SK-N-SH (cell line): ENCODE measurements around the gene CHRNG. TPM values are rescaled to one million over a fixed set of nuclear protein-coding genes. Genes with fewer than 3 reads are reported as not detected.

Experiments used
- CTCF ChIA-PET: fragments of 300-600, 350-600 bp; formaldehyde crosslinking; extraction: SDS; loops from one replicate; lab custom pipeline; 2021; lab: Yijun Ruan, JAX
- POLR2A ChIA-PET: fragments of 350-600 bp; sonication (Branson Sonifier 250); formaldehyde crosslinking; extraction: SDS; loops from one replicate; lab custom pipeline; 2020; ENCODE audit warnings: antibody characterized with exemption, inconsistent platforms; lab: Yijun Ruan, JAX
- DNase-seq: peaks from one replicate; pipeline ENCODE4 v3.0.0; 2012
- H2AFZ ChIP-seq: fragments of 200-600 bp; sonication (generic); 2 replicates; pipeline ENCODE4 v1.8.1; 2016; ENCODE audit warnings: antibody characterized with exemption, mild to moderate bottlenecking, low read depth
- H3F3A ChIP-seq: fragments of 200-600 bp; sonication (generic); replicated peaks from 2 replicates; pipeline ENCODE3; 2016; ENCODE audit warnings: antibody characterized with exemption, mild to moderate bottlenecking; ENCODE audit not compliant: insufficient read depth
- H3K27ac ChIP-seq, 2 experiments: fragments of 200-500 bp in 1 of 2; fragments of 200-600 bp in 1 of 2; sonication (Bioruptor generic) in 1 of 2; sonication (generic), shearing (Covaris generic) in 1 of 2; 2 replicates each; pipeline versions ENCODE4 v1.5.1 to v1.6.1; 2014 to 2016; ENCODE audit warnings: low read depth in 2 of 2, inconsistent platforms in 1 of 2, low read length in 1 of 2, mild to moderate bottlenecking in 1 of 2, mixed read lengths in 1 of 2
- H3K27me3 ChIP-seq: fragments of 200-600 bp; sonication (generic), shearing (Covaris generic); 2 replicates; pipeline ENCODE4 v1.6.1; 2016; ENCODE audit warnings: mixed run types; ENCODE audit not compliant: insufficient read depth
- H3K36me3 ChIP-seq, 2 experiments: fragments of 200-500 bp in 1 of 2; fragments of 200-600 bp in 1 of 2; sonication (Bioruptor generic) in 1 of 2; sonication (generic) in 1 of 2; replicated peaks in 1 of 2; 2 replicates each; pipeline versions ENCODE3 to v1.5.1; 2014 to 2016; ENCODE audit warnings: low read length in 1 of 2, mild to moderate bottlenecking in 1 of 2; ENCODE audit not compliant: insufficient read depth in 2 of 2, control insufficient read depth in 1 of 2
- H3K4me1 ChIP-seq, 2 experiments: fragments of 200-500 bp in 1 of 2; fragments of 200-600 bp in 1 of 2; sonication (Bioruptor generic) in 1 of 2; sonication (generic), shearing (Covaris generic) in 1 of 2; 2 replicates each; pipeline versions ENCODE4 v1.5.1 to v1.6.1; 2014 to 2016; ENCODE audit warnings: low read depth in 1 of 2, low read length in 1 of 2, mixed run types in 1 of 2; ENCODE audit not compliant: insufficient read depth in 2 of 2, control insufficient read depth in 1 of 2
- H3K4me2 ChIP-seq: fragments of 200-600 bp; sonication (generic), shearing (Covaris generic); 2 replicates; pipeline ENCODE4 v1.6.1; 2017; ENCODE audit warnings: mixed run types
- H3K4me3 ChIP-seq, 2 experiments: fragments of 200-500 bp in 1 of 2; fragments of 200-600 bp in 1 of 2; sonication (Bioruptor generic) in 1 of 2; sonication (generic), shearing (Covaris generic) in 1 of 2; 2 replicates each; pipeline versions ENCODE4 v1.5.1 to v1.8.1; 2014 to 2016; ENCODE audit warnings: low read depth in 2 of 2, inconsistent platforms in 1 of 2, low read length in 1 of 2, mild to moderate bottlenecking in 1 of 2, mixed read lengths in 1 of 2, moderate library complexity in 1 of 2
- H3K79me2 ChIP-seq: fragments of 200-600 bp; sonication (generic); 2 replicates; pipeline ENCODE4 v1.8.1; 2017; ENCODE audit warnings: mild to moderate bottlenecking; ENCODE audit not compliant: insufficient read depth
- H3K9ac ChIP-seq: fragments of 200-600 bp; sonication (generic); 2 replicates; pipeline ENCODE4 v1.6.1; 2017; ENCODE audit warnings: mixed run types
- H3K9me2 ChIP-seq: fragments of 200-600 bp; sonication (generic); 2 replicates; pipeline ENCODE4 v1.6.1; 2017; ENCODE audit warnings: mixed run types
- H3K9me3 ChIP-seq: fragments of 200-600 bp; sonication (generic); 2 replicates; pipeline ENCODE4 v1.6.1; 2017; ENCODE audit warnings: mixed run types, mild to moderate bottlenecking, moderate library complexity
- H4K20me1 ChIP-seq: fragments of 200-600 bp; sonication (generic); 2 replicates; pipeline ENCODE4 v1.6.1; 2017; ENCODE audit warnings: mild to moderate bottlenecking, mixed run types; ENCODE audit not compliant: insufficient read depth
- CHD2 ChIP-seq: fragments of 150-350 bp; IDR thresholded peaks from 2 replicates; pipeline ENCODE4 v1.6.1; 2018; ENCODE audit warnings: low read length; ENCODE audit not compliant: partially characterized antibody
- CTCF ChIP-seq: fragments of 200-600 bp; sonication (generic); IDR thresholded peaks from 2 replicates; pipeline ENCODE4 v1.6.1; 2017; ENCODE audit warnings: antibody characterized with exemption, mild to moderate bottlenecking, moderate library complexity
- EP300 ChIP-seq, 2 experiments: IDR thresholded peaks; 2 replicates each; pipeline versions ENCODE4 v1.4.0 to v1.6.1; 2012; ENCODE audit warnings: borderline replicate concordance in 1 of 2, low read depth in 1 of 2, low read length in 1 of 2
- FOSL2 ChIP-seq: IDR thresholded peaks from 2 replicates; pipeline ENCODE4 v1.4.0; 2012; ENCODE audit warnings: low read depth, mild to moderate bottlenecking, moderate library complexity, borderline replicate concordance
- JUND ChIP-seq: IDR thresholded peaks from 2 replicates; pipeline ENCODE4 v1.4.0; 2012
- MAX ChIP-seq: IDR thresholded peaks from 2 replicates; pipeline ENCODE4 v1.4.0; 2012; ENCODE audit warnings: low read depth
- MXI1 ChIP-seq: IDR thresholded peaks from 2 replicates; pipeline ENCODE4 v1.6.1; 2012; ENCODE audit warnings: mild to moderate bottlenecking, low read depth, low read length, improper control_type of control experiment
- NRF1 ChIP-seq: IDR thresholded peaks from 2 replicates; pipeline ENCODE4 v1.6.1; 2012; ENCODE audit warnings: low read depth, mild to moderate bottlenecking, low read length
- PBX3 ChIP-seq: IDR thresholded peaks from 2 replicates; pipeline ENCODE4; 2012
- RCOR1 ChIP-seq: fragments of 150-350 bp; IDR thresholded peaks from 2 replicates; pipeline ENCODE4 v1.6.1; 2017; ENCODE audit warnings: antibody characterized with exemption, low read length
- RFX5 ChIP-seq: IDR thresholded peaks from 2 replicates; pipeline ENCODE4 v1.6.1; 2012; ENCODE audit warnings: mild to moderate bottlenecking, improper control_type of control experiment, low read length
- RXRA ChIP-seq: IDR thresholded peaks from 2 replicates; pipeline ENCODE4 v1.4.0; 2012; ENCODE audit warnings: low read depth, mild to moderate bottlenecking, borderline replicate concordance
- SMC3 ChIP-seq: IDR thresholded peaks from 2 replicates; pipeline ENCODE4 v1.6.1; 2012; ENCODE audit warnings: low read depth, low read length, improper control_type of control experiment
- TAF1 ChIP-seq: IDR thresholded peaks from 2 replicates; pipeline ENCODE4 v1.6.1; 2012; ENCODE audit warnings: low read depth, mild to moderate bottlenecking, low read length, moderate library complexity, borderline replicate concordance
- TCF12 ChIP-seq: IDR thresholded peaks from 2 replicates; pipeline ENCODE4 v1.4.0; 2012
- TEAD4 ChIP-seq: IDR thresholded peaks from 2 replicates; pipeline ENCODE4 v1.4.0; 2012; ENCODE audit warnings: mild to moderate bottlenecking, borderline replicate concordance; ENCODE audit not compliant: insufficient read depth
- USF2 ChIP-seq: fragments of 150-350 bp; IDR thresholded peaks from 2 replicates; pipeline ENCODE4 v1.6.1; 2017; ENCODE audit warnings: antibody characterized with exemption, low read length, low read depth, borderline replicate concordance
- YY1 ChIP-seq: IDR thresholded peaks from 2 replicates; pipeline ENCODE4 v1.4.0; 2012; ENCODE audit warnings: low read depth, mild to moderate bottlenecking
- ZBTB33 ChIP-seq: IDR thresholded peaks from 2 replicates; pipeline ENCODE4 v1.4.0; 2012; ENCODE audit warnings: low read depth, borderline replicate concordance
- WGBS: methylation state at CpG from one replicate; pipeline ENCODE4 v1.1.6; 2017; ENCODE audit warnings: low lambda C conversion rate; 5-methylcytosine and 5-hydroxymethylcytosine counted together
- polyA plus RNA-seq, 3 experiments: library from polyadenylated mRNA; depleted of rRNA; stranded (reverse); fragments of >200 nt; gene quantifications; 2 replicates each; pipeline ENCODE4 v1.2.3, GENCODE V29; 2012

The CHRNG gene
- polyA plus RNA-seq, 1 of the 3 experiments (the other 2 are of a cell fraction): not detected

GRCh38 chr2:232543928-232544631 is 4.6 kb downstream of the CHRNG start:
- Histone ChIP-seq H3K4me2 (no peak overlapping the region), H3K79me2 (peaks cover 29% of the 10 kb centered on the region), H3K27me3 (no peaks in the 10 kb centered on the region), H3K9ac (no peak overlapping the region), H3K4me1 (no peaks in the 10 kb centered on the region; a peak in 1 of 4 replicates), H3K9me3 (no peaks in the 10 kb centered on the region), H2AFZ (no peak overlapping the region), H3F3A (no peaks in the 10 kb centered on the region), H3K4me3 (no peak overlapping the region), H3K27ac (no peak overlapping the region), H3K9me2 (no peaks in the 10 kb centered on the region), H3K36me3 (peaks cover 2 to 5% of the 10 kb centered on the region in 2 experiments), H4K20me1 (no peaks in the 10 kb centered on the region)
- TF ChIP-seq ZBTB33 (no peak), MXI1 (no peak), PBX3 (no peak), SMC3 (no peak), RFX5 (no peak), USF2 (no peak), CHD2 (no peak), TCF12 (no peak), RCOR1 (no peak), NRF1 (no peak), YY1 (no peak), EP300 (IDR thresholded peaks at IDR 0.05; ENCODE audit: borderline replicate concordance in 1 of 2, low read depth in 1 of 2, low read length in 1 of 2) (no peak), FOSL2 (no peak), MAX (no peak), RXRA (no peak), CTCF (no peak), TEAD4 (no peak), TAF1 (no peak), JUND (no peak)
- WGBS: 88% methylated on average over 15 of the region's 19 CpGs
- CTCF ChIA-PET: interaction anchor here (1.6 kb wide), 1 partner anchor 22 kb away, joined by 5 read pairs; no protein-coding TSS in a partner anchor
- POLR2A ChIA-PET: no interaction called here
- peak; percentile 19 for DNase-seq
